Hair follicle dermal papilla cell (primary cell): Measurements from ENCODE around the gene DCUN1D1. TPM values are rescaled to one million over a fixed set of nuclear protein-coding genes. Genes with fewer than 3 reads are reported as not detected.

ENCODE experiments used
- total RNA-seq: library from RNA; depleted of rRNA; stranded (reverse); fragments of >200 nt; gene quantifications from 2 replicates; pipeline ENCODE4 v1.2.3, GENCODE V29; 2012

DCUN1D1 gene
- total RNA-seq = 32.5 and 35.0 TPM in 2 replicates

DNA sequence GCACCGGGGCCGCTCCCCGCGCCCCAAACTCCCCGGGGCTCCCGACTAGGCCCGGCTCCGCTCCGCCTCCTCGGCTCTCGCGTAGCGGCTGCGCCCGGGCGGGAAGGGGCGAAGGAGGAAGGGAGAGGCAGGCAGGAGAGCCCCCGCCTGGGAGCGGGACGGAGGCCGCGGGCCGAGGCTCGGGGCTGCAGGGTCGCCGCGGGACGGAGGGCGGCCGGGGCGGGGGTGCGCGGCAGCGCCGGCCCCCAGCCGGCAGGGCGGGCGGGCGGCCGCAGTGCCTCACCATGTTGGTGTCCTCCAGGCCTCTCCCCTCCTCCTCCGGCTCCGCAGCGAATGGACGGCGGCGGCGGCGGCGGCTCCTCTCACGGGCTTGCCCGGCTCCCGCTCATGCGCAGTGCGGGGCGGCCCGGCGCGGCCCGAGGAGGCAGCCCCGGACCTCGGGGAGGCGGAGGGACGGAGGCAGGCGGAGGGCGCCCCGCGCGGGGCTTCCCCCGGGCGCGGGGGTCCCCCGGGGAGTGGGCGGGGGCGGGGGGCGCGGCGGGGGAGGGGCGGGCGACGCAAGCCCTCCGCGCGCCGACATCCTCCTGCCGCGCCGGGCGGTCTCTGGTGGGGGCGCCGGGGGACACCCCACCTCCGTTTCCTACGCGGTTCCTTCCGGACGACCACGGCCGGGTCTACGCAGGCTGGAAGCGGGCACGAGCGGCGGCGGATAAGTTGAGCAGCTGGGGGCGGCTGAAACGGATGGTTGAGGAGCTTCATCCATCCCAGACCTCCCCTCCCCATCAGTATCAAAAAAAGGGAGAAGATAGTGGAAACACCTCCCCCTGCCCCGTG, at the start of gene DCUN1D1:
Gene DCUN1D1 (minus strand): TSS at position 335 of the 834 bp plus-strand sequence. CDS start 49 bp downstream, at position 286.

Other genes starting within 250 kb of the DCUN1D1 start
- 66.5 and 97.0 TPM in 2 replicates for gene ATP11B, start 187.0 kb downstream of the DCUN1D1 start, total RNA-seq
- gene MCCC1, start 119.0 kb upstream of the DCUN1D1 start, total RNA-seq = 22.2 and 22.6 TPM in 2 replicates
- not detected in 2 replicates for gene LAMP3, start 182.2 kb upstream of the DCUN1D1 start, total RNA-seq